Measurements from ENCODE around the gene IGF2.

Gene IGF2

GRCh38 chr11:2169626-2170570 is 30.7 kb upstream of the IGF2 start:
- no peak for DNase-seq

GRCh38 chr11:2169005-2169378 is 29.8 kb upstream of the IGF2 start:
- DNase-seq: no peak

DNA sequence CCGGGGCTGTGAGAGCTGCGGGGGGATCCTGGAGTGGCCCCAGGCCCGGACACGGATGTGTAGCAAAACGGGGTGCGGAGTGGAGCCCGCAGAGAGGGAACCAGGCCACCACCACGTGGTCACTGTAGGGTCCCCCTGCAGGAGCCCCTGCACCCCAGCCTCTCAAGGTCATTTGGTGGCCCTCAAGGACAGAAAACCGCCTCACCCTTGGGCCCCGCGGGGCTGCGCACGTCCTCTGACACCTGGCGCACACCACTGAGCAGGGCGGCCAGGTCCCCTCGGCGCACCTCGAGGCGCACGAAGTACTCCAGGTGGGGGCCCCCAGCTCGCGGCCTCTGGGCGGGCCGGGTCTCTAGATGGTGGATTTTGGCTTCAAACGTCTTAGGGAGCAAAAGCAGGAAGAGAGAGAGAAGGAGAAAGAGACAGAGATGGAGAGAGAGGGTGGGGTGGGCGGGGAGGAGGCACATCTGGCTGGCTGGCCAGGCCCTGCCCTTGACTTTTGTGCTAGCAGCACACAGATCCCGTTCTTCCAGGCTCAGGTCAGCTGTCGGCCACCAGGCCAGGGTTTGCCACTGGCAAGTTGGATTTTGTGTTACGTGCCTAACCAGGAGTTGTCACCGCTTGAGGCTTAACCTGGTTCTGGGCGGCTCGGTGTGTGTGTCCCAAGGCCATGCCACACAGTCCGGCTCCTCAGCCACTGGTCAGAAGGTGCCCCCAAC is 29.3 kb upstream of the IGF2 start:
- no peak for DNase-seq

- DNase-seq: no peak
Observed at GRCh38 chr11:2167141-2168045, 28.2 kb upstream of the IGF2 start.

- DNase-seq: no peak
Observed at GRCh38 chr11:2166091-2166851, 27.1 kb upstream of the IGF2 start.

- DNase-seq: no peak
Observed at GRCh38 chr11:2165571-2165970, 26.4 kb upstream of the IGF2 start.

DNA sequence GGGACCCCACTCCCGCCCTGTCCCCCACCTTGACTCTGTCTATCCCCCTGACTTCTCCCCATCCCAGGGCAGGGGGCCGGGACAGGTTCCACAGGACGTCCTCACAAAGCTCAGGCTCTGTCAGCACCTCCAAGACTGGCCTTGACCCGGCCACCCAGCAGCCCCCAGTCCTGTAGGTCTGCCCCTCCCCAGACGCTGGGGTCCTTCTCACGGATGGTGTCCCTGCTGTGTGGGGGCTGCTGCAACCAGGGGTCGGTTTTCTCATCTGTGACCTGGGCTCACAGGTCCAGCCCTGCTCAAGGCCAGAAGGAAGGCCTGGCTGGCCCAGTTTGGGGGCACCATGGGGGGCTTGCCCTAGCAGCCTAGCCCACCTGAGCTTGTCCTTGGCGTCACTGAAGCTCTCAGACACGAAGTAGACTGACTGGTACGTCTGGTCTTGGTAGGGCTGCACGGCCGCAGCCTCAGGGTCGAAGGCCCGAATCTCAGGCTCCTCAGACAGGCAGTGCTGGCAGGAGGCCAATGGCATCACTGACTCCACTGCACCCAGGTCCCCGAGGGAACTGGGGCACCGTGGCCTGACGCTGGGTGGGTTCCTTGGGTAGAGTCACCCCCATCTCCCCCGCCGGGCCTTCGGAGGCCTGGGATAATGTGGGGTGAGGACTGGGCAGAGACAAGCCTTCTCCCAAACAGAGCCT is 25.8 kb upstream of the IGF2 start:
- no peak for DNase-seq

DNA sequence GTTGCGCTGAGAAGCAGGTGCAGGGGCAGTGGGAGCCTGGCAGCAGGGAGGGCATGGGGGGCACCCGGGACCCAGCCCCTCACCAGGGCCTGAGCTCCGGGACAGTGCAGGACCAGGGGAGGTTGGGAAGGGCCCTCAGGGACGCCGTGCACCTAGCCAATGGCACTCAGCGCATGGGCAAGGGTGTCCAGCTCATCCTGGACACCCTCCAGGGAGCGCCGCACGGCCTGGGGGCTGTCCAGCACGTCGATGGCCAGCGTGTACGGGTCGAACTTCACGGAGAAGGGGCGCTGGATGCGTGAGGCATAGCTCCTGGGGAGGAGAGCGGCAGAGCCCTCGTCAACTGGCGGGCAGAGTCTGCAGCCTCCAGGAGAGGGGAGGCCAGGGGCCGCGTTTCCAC is 24.9 kb upstream of the IGF2 start:
- no peak for DNase-seq

GRCh38 chr11:2163428-2163978 is 24.3 kb upstream of the IGF2 start:
- DNase-seq: no peak

DNA sequence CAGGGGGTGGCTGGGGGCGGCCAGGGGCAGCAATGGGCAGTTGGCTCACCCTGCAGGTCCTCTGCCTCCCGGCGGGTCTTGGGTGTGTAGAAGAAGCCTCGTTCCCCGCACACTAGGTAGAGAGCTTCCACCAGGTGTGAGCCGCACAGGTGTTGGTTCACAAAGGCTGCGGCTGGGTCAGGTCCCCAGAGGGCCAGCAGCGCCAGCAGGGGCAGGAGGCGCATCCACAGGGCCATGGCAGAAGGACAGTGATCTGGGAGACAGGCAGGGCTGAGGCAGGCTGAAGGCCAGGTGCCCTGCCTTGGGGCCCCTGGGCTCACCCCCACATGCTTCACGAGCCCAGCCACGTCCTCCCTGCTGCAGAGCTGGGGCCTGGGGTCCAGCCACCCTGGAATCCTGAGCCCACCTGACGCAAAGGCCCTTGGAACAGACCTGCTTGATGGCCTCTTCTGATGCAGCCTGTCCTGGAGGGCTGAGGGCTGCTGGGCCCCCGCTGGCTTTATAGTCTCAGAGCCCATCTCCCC is 21.6 kb upstream of the IGF2 start, which contains the start of gene INS:
INS (minus strand) TSS at position 474 of the 524 bp plus-strand sequence; CDS start at position 236, 238 bp downstream.
- no peak for DNase-seq

DNA sequence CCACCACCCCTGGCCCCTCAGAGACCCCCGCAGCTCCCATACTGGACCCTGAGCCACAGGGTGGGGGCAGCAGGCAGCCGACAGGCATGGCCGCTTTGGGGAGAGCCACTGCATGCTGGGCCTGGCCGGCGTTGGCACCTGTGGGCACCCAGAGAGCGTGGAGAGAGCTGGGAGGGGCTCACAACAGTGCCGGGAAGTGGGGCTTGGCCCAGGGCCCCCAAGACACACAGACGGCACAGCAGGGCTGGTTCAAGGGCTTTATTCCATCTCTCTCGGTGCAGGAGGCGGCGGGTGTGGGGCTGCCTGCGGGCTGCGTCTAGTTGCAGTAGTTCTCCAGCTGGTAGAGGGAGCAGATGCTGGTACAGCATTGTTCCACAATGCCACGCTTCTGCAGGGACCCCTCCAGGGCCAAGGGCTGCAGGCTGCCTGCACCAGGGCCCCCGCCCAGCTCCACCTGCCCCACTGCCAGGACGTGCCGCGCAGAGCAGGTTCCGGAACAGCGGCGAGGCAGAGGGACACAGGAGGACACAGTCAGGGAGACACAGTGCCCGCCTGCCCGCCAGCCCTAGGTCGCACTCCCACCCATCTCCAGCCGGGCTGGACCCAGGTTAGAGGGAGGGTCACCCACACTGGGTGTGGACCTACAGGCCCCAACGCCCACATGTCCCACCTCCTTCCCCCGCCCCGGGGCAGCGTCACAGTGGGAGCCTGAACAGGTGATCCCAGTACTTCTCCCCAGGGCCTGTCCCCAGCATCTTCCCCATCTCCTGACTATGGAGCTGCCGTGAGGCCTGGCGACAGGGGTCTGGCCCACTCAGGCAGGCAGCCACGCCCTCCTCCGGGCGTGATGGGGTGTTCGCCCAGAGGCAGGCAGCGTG is 20.6 kb upstream of the IGF2 start:
- no peak for DNase-seq

- DNase-seq: no peak
Observed at GRCh38 chr11:2158966-2159365, 19.8 kb upstream of the IGF2 start.

GRCh38 chr11:2158296-2158737 is 19.1 kb upstream of the IGF2 start:
- no peak for DNase-seq

GRCh38 chr11:2157294-2158040 is 18.3 kb upstream of the IGF2 start:
- DNase-seq: no peak

- DNase-seq: no peak
Observed at GRCh38 chr11:2156416-2157182, 17.4 kb upstream of the IGF2 start.

- DNase-seq: no peak
Observed at GRCh38 chr11:2155511-2155910, 16.3 kb upstream of the IGF2 start.

- no peak for DNase-seq
Observed at GRCh38 chr11:2154889-2155288, 15.7 kb upstream of the IGF2 start.

GRCh38 chr11:2154195-2154585 is 15.0 kb upstream of the IGF2 start:
- no peak for DNase-seq
